ENCODE data around the gene C11orf21. TPM values are rescaled to one million over a fixed set of nuclear protein-coding genes. Genes with fewer than 3 reads are reported as not detected.

C11orf21 gene
- total and polyA plus RNA-seq, 2 of the 8 experiments (the other 6 are each of a cell fraction or from before 2014, with no cell fraction given) = not detected

DNA sequence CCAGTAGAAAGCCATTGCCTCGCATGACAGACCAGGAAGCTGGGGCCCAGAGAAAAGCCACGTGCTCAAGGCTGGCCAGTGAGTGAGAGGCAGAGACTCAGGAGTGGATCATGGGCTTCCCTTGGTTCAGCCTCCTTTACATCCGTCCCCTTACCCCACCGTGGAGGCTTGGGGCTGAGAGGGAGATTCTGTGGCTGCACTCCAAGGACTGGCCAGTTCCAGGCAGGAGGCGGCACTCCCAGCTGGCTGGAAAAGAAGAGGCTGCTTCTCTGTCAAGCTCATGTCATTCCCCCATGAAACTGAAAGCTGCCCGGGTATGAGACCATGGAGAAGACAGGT lies 24.7 kb downstream of the C11orf21 start:
- H3K79me2 ChIP-seq (ENCODE audit: control insufficient read depth in 1 of 2, insufficient read depth in 2 of 2, low read length in 2 of 2) = no peaks in the 10 kb centered on the region
- ChIA-PET POLR2A (ENCODE audit: partially characterized antibody) (interaction anchor here (0.9 kb wide), 1 partner anchor 101 kb away, joined by 3 read pairs; no protein-coding TSS in a partner anchor), CTCF (ENCODE audit: partially characterized antibody) (interaction anchor here (0.9 to 6.6 kb wide), 6 partner anchors 22 to 233 kb away, joined by 3 to 26 read pairs (median 5); no protein-coding TSS in a partner anchor)
- H3K27ac ChIP-seq (ENCODE audit: low read depth, low read length) = no peak overlapping the region
- no peak overlapping the region for H2AFZ ChIP-seq (ENCODE audit: low read length)
- H2AK5ac ChIP-seq (ENCODE audit: low read depth, low read length) = 0 out of 2 replicates have a peak overlapping the region, but pooled peaks have one; percentile 65
- no peaks in the 10 kb centered on the region for H3K23me2 ChIP-seq (ENCODE audit: low read depth, low read length)
- H3K56ac ChIP-seq (replicated peaks; ENCODE audit: insufficient read length, low read depth, low read length) = no peak overlapping the region
- H3K4me3 ChIP-seq (ENCODE audit: extremely low read depth in 1 of 4, insufficient read depth in 2 of 4, low read depth in 3 of 4, low read length in 4 of 4) = no peak overlapping the region
- H3K4me1 ChIP-seq (replicated peaks in 1 of 4; ENCODE audit: control insufficient read depth in 3 of 4, insufficient read depth in 4 of 4, low read length in 3 of 4) = peaks cover 0 to 8% (median 1%) of the 10 kb centered on the region in 4 experiments; a peak in 3 of 7 replicates
- H3K14ac ChIP-seq (ENCODE audit: insufficient read length) = no peak overlapping the region
- H3K23ac ChIP-seq (ENCODE audit: insufficient read length) = no peak overlapping the region
- no peak overlapping the region for H3K4ac ChIP-seq (replicated peaks; ENCODE audit: insufficient read length, low read depth, low read length)
- peak overlapping the region; percentile 90 for H2BK12ac ChIP-seq (ENCODE audit: low read depth, low read length)
- H3K18ac ChIP-seq (ENCODE audit: extremely low read depth, low read length) = no peak overlapping the region
- TF ChIP-seq SP4 (IDR thresholded peaks at IDR 0.05; ENCODE audit: low read length) = no peak
- no peak for TF ChIP-seq CREB1 (IDR thresholded peaks at IDR 0.05)
- TF ChIP-seq MAX (IDR thresholded peaks at IDR 0.05) = 0 out of 2 replicates have a peak, but pooled peaks have one; percentile 20
- no peak overlapping the region for H4K5ac ChIP-seq (ENCODE audit: insufficient read length, low read depth, low read length)
- peak overlapping the region; percentile 55; the same call in 1 of the 2 replicates for H2BK5ac ChIP-seq (ENCODE audit: low read depth, low read length)
- H4K20me1 ChIP-seq (replicated peaks in 1 of 2; ENCODE audit: control insufficient read depth in 1 of 2, insufficient read depth in 2 of 2, low read length in 2 of 2) = no peaks in the 10 kb centered on the region
- FAIRE-seq (no peak), DNase-seq (ENCODE audit: low read depth in 1 of 2, low spot score in 2 of 2) (peak in 1 of 2 experiments; percentile 43)
- H2BK120ac ChIP-seq (replicated peaks; ENCODE audit: low read depth, low read length) = no peak overlapping the region
- H3K9me3 ChIP-seq (ENCODE audit: insufficient read depth in 2 of 2, low read depth in 1 of 2, low read length in 1 of 2) = no peaks in the 10 kb centered on the region
- no peaks in the 10 kb centered on the region for H3K36me3 ChIP-seq (ENCODE audit: control insufficient read depth in 2 of 4, insufficient read depth in 4 of 4, low read length in 3 of 4)
- 0 out of 2 replicates have a peak overlapping the region, but pooled peaks have one; percentile 66 for H2BK20ac ChIP-seq (ENCODE audit: low read length)
- no peak overlapping the region for H4K8ac ChIP-seq (ENCODE audit: extremely low read depth, insufficient read depth, low read length)
- H3K9ac ChIP-seq (replicated peaks in 1 of 4; ENCODE audit: extremely low read depth in 1 of 4, low read depth in 3 of 4, low read length in 3 of 4) = no peak overlapping the region
- no peak overlapping the region for H2BK15ac ChIP-seq (ENCODE audit: low read length)
- H3K27me3 ChIP-seq (replicated peaks in 1 of 4; ENCODE audit: control insufficient read depth in 3 of 4, extremely low read depth in 1 of 4, insufficient read depth in 3 of 4, low read length in 3 of 4) = peaks cover 0 to 25% (median 21%) of the 10 kb centered on the region in 4 experiments; a peak in 6 of 7 replicates
- no peak overlapping the region for H3K4me2 ChIP-seq (ENCODE audit: insufficient read depth in 1 of 2, low read depth in 2 of 2, low read length in 2 of 2)
- no peaks in the 10 kb centered on the region for H3K79me1 ChIP-seq (ENCODE audit: low read depth, low read length)
- H4K91ac ChIP-seq (replicated peaks; ENCODE audit: insufficient read length, low read length) = peak overlapping the region; percentile 61
- WGBS, 2 experiments (ENCODE audit: extremely low coverage in 1 of 2, insufficient coverage in 1 of 2, insufficient read length in 1 of 2, insufficient replicate concordance in 2 of 2, low coverage in 1 of 2, low lambda C conversion rate in 2 of 2, missing lambda C conversion rate in 1 of 2) = 89% methylated on average over 6 of the region's 6 CpGs; no CpG with 5 or more reads in 1 of the 2 experiments

Measured in H1 (cell line).